GM12892 (cell line): Measurements from ENCODE around the gene ETFA.

Experiments
- DNase-seq: peaks from one replicate; pipeline ENCODE4 v3.0.0; 2011; ENCODE audit not compliant: insufficient read length
- FAIRE-seq: peaks from 2 replicates; lab custom pipeline; 2011; peaks lifted over from hg19 to GRCh38; lab: Jason Lieb, UNC
- POLR2A ChIP-seq: IDR thresholded peaks from 2 replicates; pipeline ENCODE4 v1.6.1; 2011; ENCODE audit warnings: low read depth, low read length, control low read depth
- POLR2AphosphoS5 ChIP-seq: IDR thresholded peaks from 2 replicates; pipeline ENCODE4 v1.6.1; 2011; ENCODE audit warnings: low read depth, low read length, control low read depth
- TAF1 ChIP-seq: IDR thresholded peaks from 2 replicates; pipeline ENCODE4 v1.6.1; 2011; ENCODE audit warnings: low read depth, mild to moderate bottlenecking, control low read depth, low read length, borderline replicate concordance

ETFA gene

DNA sequence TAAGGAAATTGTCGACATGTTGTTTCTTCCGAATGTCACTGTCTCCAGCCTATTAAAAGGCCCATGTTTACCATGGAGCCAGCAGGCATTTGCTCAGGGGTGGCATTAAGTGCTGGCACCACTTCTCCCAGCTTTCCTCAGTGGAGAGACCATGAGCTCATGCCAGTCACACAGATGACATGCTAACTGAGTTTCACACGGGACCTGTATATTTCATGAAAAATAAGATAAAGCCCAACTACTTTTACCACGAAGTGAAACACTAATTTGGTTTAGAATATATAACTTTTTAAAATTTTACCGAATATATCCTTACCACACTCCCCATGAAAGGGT is 93.4 kb downstream of the ETFA start:
- no peak for FAIRE-seq
- TF ChIP-seq POLR2AphosphoS5 (no peak), TAF1 (no peak), POLR2A (no peak)
- no peak for DNase-seq

DNA sequence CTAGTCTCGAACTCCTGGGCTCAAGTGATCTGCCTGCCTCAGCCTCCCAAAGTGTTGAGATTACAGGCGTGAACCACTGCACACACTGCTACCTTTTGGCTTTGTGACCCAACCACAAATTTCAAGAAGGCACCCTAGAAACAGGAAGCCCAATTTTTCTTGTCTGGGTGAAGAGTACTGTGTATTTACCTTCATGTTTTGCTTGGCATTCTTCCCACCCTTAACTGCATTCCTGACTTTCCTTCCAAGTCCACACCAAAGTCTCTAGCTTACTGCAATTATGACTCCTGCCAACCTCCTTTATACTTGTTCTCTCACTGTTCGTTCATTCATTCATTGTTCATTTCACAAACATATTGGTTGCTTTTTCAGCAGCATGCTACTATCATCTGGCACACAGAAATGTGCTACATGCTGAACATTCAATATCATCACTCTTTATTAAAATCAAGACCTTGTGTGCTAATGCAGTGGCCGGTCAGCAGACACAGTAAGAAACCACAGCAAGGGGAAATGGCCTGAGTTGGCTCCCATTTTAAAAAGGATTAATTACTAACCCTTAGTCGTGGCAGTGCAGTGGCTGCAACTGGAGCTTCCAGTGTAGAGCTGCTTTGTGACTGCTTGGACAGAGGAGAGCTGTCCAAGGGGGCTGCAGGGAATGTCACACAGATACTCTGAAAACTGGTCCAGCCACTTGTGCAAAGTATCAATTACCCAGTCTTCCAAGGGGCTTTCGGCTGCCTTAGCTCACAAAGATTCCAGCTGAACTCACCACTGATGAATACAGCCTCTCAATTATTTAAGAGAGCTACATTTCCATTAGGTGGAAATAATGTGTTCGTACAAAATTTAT is 94.0 kb downstream of the ETFA start:
- DNase-seq (no peak), FAIRE-seq (no peak)

DNA sequence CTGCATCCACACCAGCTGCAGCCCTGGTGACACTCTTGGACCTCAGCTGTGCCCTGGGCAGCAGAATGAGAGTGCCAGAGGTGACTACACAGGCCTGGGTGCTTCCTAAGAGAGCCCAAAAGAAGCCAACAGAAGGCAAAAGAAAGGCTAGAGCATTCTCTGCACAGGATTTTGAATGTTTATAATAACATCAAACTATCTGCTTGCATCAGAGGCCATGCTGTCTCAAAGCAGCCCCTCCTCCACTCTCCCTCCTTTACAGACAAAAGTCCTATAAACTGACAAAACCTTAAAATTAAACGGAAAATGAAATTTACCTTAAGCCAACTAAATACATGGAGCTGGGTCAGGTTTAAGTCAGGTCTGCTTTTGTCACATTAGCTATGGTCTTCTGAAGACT is 95.6 kb downstream of the ETFA start:
- TF ChIP-seq TAF1 (no peak), POLR2A (no peak), POLR2AphosphoS5 (no peak)
- FAIRE-seq (no peak), DNase-seq (no peak)

More for the DNA sequence above, 94.0 kb downstream of the ETFA start:
- TF ChIP-seq POLR2A (no peak), TAF1 (no peak), POLR2AphosphoS5 (no peak)

DNA sequence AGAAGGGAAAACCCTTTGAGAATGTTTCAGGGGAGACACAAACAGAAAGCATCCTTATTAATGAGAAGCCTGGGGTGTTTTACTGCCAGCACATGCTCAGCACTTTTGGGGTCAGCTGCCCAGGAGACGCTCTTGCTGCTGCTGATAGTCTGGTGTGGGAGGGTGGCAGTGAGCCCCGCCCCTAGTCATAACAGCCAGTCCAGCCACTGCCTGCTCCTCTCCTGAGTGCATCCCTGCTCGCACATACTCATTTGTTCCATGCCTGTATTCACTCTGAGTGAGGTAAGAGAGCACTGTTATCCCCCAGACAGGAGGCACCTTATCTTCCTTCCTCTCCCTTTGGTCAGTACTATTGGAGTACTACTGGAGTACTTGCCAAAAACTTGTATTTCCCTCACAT is 101.3 kb downstream of the ETFA start:
- FAIRE-seq (no peak), DNase-seq (no peak)
- no peak for TF ChIP-seq TAF1
- no peak for TF ChIP-seq POLR2A
- no peak for TF ChIP-seq POLR2AphosphoS5

DNA sequence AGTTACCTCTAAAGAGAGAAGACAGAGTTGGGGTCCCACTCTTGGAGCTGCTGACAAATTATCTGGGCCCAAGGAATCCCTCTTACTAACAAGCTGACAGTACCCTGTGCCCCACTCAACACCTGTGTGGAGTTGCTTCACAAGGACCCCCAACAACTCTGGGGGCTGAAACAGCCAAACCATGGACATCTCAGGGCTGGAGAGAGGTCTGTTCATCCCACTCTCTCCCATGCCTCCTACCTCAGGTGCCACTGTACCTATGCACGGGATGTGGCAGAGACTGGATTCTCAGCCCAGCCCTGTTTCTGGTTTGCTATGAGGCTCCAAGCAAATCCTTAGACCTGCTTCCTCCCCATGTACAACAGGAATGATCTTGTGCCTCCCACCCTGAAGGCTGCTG is 101.7 kb downstream of the ETFA start:
- no peak for DNase-seq
- TF ChIP-seq POLR2A (no peak), TAF1 (no peak), POLR2AphosphoS5 (no peak)
- no peak for FAIRE-seq

DNA sequence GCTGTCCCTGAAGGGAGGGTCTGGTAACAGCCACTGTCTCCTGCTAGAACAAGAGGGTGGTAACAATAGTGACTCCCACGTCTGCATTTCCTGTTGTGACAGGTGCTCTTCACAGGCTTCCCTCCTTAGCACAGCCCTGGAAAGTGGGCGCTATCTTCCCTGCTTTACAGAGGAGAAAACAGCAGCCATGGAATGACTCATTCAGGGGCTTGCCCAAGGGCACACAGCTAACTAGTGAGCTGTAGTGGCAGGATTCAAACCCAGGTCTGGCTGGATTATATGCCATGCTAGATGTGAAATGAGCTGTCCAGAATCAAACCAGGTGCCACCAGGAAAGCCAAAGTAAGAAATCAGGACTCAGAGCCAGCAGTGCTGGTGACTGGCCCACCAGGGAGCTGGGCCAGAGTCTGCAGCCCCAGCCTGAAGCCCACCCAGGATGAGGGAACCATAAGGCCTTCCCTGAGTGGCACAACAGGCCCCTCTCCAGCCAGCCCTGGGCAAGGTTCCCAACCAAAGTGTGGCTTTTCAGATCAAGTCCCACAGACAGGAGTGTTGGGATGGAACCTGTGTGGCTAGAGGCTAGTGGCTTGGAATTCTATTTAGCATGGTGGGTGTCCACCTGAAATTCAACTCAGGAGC is 102.4 kb downstream of the ETFA start:
- DNase-seq (no peak), FAIRE-seq (no peak)
- TF ChIP-seq POLR2AphosphoS5 = no peak
- TF ChIP-seq POLR2A = no peak
- no peak for TF ChIP-seq TAF1

DNA sequence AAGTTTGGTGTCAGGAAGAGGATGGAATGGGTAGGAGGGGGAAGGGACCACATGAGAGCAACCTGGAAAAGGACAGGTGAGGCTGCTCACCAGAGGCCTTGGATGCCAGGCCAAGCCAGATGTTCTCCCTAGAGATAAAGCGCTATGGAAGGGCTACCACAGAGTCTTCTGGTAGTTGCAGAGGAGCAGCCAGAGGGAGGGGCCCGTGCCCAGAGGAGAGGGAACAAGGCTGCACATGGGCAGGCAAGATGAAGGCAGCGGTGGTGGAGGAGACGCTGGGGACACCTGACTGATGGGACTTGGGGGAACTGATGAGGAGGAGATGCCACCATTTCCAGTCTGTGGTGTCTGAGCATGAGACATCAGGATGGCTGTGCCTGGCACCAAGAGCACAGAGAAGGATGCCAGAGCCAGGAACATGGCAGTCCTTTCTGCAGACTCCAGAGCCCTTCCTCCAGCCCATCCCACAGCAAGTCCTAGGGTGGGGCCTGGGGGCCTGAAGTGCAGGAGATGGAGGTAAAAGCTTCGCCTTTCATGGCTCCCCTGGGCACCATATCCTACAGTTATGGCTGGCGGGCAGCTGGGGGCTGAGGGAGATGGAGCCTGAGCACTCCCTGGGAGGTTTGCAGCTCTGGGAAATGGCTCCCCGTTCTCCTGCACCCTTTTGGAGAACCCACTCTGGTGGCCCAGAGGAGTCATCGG is 103.0 kb downstream of the ETFA start:
- FAIRE-seq = no peak
- TF ChIP-seq POLR2A = no peak
- no peak for TF ChIP-seq POLR2AphosphoS5
- TF ChIP-seq TAF1 = no peak
- no peak for DNase-seq

DNA sequence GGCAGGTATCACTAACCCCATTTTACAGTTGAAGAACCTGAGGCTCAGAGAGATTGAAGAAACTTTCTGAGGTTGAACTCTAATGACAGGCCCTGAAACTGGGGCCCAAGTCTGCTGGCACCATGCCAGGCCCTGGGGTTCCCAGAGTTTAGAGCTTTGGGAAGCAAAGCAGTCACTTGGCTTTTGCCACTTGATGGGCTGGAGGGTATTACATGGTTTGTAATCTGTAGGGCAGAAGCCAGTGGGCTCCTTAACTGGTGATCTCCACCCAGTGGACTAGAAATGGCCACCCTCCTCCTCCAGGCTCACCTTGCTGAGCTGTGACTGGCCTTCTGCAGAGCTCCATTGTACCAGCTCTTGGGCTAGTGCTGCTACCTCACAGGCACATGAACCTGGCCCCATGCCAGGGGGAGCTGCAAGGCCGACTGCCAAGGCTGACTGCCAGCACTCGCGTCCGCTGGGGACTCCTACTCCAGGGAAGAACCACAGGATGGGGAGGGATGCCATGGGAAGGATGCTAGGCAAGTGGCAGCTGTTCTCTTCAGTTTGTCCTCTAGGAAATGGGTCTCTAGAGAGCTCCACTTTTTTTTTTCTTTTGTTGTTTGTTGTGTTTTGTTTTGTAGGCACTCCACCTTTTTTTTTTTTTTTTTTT is 104.8 kb downstream of the ETFA start:
- FAIRE-seq (no peak), DNase-seq (no peak)
- TF ChIP-seq TAF1 (no peak), POLR2A (no peak), POLR2AphosphoS5 (no peak)

DNA sequence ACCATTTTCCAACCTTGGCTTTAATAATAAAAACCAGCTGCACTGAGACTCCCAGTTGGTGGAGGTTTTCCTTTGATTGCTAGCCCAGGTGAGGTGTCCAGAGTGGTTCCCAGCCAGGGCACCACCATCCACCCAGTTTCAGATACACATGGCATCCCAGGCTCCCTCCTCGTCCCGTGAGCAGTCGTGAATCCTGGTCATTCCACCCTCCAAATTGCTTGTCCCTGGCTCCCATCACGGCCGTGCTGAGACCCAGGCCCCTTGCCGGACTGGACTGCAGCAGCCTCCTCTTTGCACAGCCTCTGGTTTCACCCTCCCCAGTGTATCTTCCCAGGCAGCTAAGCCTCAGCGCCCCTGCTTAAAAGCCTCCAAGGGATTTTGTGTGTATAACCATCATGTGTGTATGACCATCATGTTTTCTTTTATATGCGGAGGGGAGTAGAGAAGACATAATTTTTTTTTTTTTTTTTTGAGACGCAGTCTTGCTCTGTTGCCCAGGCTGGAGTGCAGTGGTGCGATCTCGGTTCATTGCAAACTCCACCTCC is 106.3 kb downstream of the ETFA start:
- FAIRE-seq (no peak), DNase-seq (no peak)
- no peak for TF ChIP-seq POLR2A

DNA sequence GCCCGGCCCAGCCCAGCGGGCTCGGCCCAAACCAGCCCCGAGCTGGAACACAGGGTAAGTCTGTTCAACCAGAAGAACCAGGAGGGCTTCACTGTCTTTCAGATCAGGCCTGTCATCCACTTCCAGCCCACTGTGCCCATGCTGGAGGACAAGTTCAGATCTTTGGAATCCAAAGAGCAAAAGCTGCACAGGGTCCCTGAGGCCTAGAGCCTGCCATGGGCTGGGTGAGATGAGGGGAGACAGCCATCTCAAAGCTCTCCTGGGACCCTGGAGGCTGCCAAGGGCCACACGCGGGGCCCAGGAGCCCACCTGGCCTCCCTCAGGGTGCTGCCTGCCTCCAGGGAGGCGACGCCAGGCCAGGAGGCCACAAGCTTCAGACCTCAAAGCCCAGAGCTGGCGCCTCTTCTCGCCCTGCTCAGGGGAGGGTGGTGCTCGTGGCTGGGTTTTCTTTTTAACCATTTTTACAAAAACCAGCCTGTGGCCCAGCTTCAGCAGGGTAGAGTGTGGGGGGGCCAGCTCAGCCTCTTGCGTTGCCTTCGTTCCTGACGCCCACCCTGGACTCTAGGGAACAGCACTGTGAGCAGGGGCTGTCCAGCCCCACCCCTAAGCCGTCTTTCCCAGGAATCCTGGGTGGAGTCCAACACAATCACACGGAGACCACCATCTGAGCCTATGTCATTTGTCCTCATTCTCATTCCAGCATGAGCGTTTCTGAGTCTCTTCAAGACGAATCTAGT is 107.0 kb downstream of the ETFA start:
- no peak for TF ChIP-seq POLR2AphosphoS5
- no peak for TF ChIP-seq TAF1
- TF ChIP-seq POLR2A = no peak
- FAIRE-seq = no peak

DNA sequence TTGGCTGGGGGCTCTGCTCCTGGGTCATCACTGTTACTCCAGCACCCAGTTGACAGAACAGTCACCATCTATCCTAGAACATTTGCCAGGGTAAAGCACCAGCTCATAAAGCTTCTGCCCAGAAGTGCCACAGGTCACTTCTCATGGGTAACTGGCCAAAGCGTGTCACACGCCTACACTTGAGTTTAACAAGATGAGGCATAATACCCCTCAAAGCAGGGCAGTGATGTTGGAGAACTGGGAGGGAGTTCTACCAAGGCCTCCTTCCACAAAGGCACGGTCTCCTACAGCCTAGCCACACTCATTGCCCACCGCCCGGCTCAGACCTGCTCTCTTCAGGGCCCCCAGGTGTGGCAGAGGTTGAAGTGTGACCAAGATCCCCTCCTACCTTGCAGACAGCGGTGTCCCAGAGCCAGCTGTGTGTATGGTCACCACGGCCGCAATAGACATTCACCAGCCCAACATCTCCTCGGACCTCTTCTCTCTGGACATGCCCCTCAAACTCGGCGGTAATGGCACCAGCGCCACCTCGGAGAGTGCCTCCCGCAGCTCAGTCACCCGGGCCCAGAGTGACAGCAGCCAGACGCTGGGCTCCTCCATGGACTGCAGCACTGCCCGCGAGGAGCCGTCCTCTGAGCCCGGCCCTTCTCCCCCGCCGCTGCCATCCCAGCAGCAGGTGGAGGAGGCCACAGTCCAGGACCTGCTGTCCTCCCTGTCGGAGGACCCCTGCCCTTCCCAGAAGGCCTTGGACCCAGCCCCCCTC is 107.7 kb downstream of the ETFA start:
- TF ChIP-seq TAF1 = no peak
- no peak for TF ChIP-seq POLR2AphosphoS5
- no peak for TF ChIP-seq POLR2A
- DNase-seq = no peak
- no peak for FAIRE-seq

More for the DNA sequence above, 107.0 kb downstream of the ETFA start:
- DNase-seq = no peak
